Stimulated activated CD8-positive, alpha-beta memory T cell treated with anti-CD3 and anti-CD28 coated beads, Interleukin-15, amount 100 ng/mL, for 4 hours (primary cell): Measurements from ENCODE around the gene DLX5.
"Not testable (repeated sequence)": the region's sequence is repeated elsewhere in the genome, so short reads cannot be mapped to it uniquely, and the experiment has no call there.

ENCODE experiments used
- DNase-seq, 2 donors: peaks; one replicate each; pipeline ENCODE4 v3.0.0-alpha.2; 2020; ENCODE audit warnings: low read depth in 2 of 2

Gene DLX5

DNA sequence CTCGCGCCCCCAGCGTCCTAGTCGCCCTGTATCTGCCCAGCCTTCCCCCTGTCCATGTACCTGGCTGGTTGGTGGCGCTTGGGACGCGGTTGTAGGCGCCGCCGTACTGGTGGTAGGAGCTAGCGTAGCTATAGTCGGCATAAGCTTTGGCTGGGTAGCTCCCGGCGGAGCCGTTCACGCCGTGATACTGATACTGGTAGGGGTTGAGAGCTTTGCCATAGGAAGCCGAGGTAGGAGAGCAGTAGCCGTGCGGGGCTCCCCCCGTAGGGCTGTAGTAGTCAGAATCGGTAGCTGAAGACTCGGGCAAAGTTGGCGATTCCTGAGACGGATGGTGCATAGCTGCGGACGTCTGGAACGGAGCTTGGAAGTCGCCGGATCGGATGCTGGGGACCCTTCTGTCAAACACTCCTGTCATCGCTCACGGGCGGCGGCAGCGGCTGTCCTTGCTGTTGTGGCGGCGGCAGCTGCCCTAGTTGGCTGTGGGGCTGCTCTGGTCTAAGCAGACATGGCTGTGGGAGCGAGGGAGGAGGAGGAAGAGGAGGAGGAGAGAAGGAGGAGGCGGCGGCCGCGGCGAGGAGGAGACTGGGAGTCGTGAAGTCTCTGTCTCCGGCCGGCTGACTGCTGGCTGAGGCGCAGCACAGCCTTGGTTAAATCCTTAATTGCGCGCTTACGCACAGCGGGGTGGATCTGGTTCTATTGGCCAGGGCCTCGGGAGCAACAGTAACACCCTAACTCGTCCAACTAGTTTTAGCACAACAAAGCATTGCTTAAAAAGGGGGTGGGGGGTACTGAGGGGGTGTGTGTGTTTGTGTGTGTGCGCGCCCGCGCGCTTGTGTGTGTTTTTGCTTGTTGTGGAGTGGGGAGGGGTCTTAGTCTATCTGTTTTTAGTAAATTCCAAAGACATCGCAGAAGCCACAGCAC is at the start of gene DLX5:
DLX5 (minus strand) TSS at position 623 of the 921 bp plus-strand sequence; CDS start at position 415, 208 bp downstream.
- no peak for DNase-seq

DNA sequence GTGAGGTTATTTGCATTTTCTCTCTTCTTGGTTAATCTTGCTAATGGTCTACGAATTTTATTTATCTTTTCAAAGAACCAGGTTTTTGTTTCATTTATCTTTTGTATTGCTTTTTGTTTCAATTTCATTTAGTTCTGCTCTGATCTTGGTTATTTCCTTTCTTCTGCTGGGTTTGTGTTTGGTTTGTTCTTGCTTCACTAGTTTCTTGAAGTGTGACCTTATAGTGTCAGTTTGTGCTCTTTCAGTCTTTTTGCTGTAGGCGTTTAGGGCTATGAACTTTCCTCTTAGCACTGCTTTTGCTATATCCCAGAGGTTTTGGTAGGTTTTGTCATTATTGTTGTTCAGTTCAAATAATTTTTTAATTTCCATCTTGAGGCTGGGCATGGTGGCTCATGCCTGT is 47.4 kb upstream of the DLX5 start:
- DNase-seq, result not testable (repeated sequence)

DNA sequence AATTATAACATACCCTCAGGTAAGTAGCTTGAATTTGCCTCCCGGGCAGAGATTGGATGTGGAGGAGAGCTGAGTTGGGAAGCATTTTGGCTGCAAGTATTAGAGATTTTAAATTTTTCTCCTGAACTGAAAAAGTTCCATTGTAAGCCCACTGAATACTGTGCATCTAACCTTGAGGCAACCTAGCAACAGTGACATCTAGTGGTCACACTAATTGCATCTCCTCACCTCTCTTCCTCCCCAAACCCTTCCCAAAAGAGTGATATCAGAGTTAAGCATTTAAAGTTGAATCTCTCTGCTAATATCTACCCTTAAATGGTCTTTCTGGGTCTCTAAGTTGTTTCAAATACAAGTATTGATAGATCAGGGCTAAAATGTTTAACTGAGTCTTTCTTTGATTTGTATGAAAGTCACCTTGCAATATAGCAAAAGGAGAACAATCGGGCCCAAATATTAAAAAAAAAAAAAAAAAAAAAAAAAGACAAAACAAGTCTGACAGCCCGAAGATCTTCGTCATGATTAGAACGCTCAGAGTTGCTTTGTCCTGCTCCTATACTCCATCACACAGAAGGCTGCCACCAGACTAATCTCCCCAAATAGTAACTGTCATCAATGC is 40.4 kb upstream of the DLX5 start:
- DNase-seq, result peak in 1 of 2 donors; percentile 1

DNA sequence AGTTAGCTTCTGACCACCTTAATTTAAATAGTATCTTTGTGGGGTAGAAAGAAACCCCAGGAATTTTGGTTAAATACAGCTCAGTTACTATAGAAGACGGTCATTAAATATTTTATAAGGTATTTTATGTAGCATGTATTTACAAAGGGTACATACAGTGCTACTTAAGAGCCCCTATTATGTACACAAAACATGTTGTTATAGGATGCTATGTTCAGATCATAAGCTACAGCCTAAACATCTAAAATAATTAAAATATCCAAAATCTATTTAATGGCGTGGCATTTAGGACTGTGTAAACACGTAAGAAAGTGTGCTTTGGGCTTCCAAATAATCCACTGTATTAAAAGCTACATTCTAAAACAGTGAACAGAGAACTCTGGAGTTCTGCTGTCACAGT is 39.4 kb upstream of the DLX5 start:
- DNase-seq, result no peak

DNA sequence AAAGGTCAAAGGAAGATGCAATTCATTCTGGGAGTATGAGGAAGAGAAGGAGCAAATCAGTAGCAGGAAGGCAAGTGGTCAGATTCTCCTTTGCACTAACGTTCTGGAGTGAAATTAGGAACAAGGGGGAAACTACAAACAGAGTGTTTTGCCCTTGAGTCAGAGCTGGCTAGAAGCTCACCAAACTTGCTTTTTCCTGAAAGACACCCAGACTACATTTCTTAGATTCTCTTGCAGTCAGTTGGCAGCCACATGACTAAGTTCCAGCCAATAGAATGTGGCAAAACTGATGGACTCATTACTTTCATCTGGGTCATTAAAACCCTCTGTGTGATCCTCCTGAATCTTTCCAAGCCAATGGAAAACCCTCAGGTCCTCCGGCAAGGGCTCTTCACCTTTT is 18.6 kb upstream of the DLX5 start:
- no peak for DNase-seq

DNA sequence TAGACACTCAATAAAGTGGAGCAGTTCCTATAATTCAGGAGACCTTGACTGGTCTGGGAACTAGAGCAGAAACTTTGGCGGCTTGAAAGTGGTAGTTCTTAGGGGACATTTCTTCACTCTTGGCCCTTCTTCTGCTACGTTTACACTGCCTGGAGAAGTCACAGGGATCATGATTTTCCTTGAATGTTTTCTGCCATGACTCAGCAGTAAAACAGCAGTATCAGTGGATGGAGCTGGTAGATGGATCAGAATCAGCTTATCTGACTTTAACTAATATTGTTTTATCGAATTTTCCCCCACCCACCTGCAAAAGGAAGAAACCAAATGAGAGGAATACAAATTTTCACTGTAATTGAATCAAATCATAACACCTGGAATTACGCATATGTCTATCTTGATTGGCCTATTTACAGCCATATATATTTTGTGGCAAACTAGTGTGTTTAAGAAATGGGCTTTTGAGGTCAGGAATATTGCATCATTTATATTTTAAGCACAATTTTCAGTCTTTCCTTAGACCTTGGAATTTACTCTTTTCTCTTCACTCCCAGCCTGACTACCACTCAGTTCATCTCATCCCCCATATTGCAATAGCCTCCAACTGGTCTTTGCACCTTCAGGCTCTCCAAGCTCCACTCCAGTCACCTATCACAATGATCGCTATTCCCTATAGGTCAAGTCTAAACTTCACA is 14.9 kb upstream of the DLX5 start:
- no peak for DNase-seq

DNA sequence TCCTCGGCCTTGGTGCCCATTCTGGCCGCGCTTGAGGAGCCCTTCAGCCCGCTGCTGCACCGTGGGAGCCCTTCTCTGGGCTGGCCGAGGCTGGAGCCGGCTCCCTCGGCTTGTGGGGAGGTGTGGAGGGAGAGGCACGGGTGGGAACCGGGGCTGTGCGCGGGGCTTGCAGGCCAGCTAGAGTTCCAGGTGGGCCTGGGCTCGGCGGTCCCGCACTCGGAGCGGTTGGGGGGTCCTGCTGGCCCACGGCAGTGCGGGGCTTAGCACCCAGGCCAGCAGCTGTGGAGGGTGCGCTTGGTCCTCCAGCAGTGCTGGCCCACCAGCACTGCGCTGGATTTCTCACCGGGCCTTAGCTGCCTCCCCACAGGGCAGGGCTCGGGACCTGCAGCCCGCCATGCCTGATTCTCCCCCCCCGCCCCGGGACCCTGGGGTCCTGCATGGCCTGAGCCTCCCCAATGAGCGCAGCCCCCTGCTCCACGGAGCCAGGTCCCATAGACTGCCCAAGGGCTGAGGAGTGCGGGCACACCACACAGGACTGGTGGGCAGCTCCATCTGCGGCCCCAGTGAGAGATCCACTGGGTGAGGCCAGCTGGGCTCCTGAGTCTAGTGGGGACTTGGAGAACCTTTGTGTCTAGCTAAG is 9.7 kb upstream of the DLX5 start:
- DNase-seq, result not testable (repeated sequence)

DNA sequence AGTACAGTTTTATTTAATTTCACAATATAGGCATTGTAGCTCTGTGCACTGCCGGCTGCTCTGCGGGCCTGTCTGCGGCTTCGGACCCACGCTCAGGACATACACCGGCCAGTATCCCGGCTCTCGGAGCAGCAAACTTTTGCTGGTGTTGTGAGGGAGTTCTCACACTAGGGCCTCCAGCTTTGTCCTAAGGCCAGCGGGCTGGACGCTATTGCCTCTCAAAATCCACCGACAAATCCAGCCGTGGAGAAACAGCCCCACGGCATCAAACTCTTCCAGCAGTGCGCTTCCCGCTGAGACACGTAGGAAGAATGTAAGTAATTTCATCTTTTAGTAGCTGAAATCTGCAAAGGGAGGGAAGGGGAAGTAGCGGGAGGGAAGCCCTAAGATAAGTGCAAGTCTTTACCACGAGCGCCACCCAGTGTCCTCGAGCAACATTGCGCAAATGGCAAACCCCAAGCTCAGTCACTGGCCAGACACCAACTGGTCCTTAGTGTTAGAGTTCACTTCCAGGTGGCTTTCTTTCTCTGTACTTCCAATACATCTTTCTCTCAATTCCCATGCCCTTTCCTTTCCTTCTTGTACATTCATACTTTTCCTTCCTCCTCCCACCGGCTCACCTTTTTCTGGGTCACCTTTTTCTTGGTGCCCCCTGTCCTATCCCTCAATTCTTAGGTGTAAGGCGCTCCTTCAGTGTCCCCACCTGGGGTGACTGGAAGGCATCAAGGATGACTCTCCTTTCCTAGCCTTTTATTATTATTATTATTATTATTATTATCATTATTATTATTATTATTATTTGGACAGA is 3.0 kb upstream of the DLX5 start:
- peak; percentile 14 to 27 for DNase-seq

DNA sequence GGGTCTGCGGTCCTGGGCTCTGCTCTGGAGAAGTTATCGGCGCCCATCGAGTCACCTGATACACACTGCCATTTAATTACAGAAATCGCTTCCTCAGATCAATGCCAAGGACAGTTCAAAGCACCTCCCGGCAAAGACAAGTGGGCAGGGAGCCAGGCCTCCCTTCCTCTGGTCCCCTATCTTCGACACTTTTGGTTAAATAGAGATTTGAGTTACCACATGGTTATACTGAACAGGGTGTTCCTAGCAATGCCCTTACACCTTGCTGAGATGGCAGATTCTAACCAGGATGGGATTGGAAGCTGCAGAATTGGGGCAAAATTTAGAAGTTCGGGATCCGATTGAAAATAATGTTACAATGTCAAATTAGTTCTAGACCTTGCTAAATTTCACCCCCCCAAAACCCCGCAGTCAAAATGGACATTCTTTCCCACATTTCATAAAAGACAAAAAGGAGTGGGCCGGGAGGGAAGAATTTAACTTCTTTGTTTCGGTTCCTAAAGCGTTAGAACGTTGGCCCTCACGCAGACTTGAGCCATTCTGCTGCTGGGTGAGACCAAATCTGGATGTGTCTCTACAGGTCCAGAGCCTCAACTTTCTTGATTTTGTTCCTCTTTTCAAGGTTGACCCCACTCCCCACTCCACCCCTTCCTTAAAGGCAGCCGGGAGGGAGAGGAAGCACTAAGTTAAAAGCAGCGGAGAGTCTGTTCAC is 2.2 kb upstream of the DLX5 start:
- DNase-seq, result no peak

DNA sequence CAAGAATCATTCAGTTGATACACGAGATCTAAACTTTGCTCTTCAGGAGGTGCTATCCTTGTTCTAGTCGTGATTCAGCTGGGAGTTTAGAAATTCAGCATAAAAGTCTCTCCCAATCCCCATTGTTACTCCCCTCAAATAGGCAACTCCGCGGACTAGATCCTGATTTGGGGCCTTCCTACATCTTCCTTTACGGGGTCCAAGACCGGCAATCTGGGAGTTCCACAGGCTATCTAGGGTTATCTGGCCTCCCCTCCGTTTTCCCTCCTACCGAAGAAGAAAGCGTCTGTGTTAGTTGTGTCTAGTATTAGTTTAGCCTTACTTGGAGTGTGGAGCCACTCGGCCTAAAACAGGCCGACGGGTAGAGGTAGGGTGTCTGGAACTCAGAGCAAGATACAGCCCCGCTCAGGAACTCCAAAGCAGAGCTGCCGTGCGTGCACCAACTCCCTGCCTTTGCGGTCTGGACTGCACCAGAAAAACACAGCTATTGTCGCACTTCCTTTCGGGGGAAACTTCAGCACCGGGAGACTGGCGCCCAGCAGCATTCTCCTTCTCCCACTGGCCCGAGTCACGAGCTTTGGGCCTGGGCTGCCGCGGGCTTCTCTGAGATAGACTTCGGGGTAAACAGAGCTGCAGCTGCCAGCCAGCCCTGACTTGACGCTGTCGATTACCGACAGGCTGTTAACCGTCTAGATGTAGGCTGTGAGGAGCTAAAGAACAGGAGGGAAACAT is 1.5 kb upstream of the DLX5 start:
- DNase-seq, result no peak

DNA sequence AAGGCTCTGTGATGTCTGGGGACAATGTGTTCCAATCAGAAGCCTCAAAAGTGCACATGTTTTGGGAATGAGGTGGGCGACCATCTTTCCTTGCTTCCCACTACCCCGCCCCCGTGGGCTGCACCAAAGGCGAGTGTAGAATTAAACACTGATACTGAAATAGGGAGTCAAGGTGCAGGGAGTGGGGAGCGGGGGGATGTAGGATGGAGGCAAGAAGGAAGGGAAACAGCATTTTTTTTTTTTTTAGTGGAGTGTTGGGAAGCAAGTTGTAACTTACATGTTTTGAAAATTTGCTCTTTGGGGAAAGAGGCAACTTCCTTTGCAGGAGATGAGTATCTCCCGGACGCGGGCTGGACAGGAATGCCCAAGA is 484 bp upstream of the DLX5 start:
- no peak for DNase-seq

DNA sequence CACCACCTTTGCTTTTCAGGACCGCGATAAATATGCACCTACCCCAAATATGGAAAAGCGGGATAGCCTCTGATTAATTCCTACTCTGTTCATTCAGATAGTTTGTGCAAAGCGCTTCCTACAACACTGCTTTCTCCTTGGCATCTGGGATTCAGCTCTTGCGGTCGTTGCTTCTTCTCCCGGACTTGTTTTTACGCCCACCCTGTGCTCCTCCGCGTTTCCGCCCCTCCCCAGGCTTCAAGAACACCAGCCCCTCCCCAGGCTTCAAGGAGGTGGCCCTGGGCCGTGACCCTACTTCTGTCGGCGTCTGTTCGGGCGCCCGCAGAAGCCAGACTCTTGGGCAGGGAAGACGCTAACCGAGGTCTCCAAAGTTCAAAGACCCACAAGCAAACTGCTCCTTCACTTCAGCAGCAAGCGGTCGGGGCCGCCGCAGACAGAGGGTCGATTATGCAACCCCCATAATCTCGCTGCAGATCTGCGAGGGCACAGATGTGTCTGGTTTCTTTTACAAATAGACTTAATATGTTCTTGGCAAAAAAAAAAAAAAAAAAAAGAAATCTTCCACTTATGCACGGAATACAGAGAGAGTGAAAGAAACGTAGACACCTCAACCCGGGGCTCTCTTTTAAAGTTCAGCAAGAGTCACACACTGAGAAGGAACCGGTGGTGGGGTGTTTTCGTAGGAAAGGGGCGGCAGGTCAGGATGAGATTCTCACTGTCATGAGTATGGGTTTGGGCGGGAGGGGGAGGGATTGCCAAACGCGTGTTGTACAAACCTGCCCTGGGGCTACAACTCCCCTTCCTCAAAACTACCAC is 1.9 kb downstream of the DLX5 start:
- no peak for DNase-seq

DNA sequence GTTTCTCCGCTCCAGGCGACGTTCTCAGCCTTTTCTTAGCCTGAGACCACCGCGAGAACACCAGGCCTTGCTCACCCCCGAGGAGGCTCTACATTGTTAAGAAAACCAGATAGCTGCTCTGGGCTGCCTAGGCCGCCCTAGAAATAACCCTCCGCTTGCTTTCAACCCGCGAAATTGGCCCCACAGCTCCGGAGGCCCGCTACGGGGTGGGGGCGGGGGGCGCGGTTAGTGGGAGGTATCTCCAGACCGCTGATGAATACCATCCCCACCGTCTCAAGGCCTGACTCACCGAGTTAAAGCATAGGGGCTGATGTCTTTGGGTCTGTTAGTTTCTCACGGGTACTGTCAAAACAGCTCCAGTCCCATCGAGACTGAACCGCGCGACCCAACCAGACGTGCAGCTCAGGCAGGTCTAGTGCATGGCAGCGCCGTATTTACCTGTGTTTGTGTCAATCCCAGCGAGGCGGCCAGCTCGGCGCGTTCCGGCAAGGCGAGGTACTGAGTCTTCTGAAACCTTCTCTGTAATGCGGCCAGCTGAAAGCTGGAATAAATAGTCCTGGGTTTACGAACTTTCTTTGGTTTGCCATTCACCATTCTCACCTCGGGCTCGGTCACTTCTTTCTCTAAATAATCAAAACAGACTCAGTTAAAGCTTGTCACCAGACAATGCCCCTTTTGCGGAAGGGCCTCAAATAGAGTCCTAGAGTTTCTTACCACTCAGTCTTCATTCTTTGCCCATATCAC is 2.7 kb downstream of the DLX5 start:
- DNase-seq, result no peak

DNA sequence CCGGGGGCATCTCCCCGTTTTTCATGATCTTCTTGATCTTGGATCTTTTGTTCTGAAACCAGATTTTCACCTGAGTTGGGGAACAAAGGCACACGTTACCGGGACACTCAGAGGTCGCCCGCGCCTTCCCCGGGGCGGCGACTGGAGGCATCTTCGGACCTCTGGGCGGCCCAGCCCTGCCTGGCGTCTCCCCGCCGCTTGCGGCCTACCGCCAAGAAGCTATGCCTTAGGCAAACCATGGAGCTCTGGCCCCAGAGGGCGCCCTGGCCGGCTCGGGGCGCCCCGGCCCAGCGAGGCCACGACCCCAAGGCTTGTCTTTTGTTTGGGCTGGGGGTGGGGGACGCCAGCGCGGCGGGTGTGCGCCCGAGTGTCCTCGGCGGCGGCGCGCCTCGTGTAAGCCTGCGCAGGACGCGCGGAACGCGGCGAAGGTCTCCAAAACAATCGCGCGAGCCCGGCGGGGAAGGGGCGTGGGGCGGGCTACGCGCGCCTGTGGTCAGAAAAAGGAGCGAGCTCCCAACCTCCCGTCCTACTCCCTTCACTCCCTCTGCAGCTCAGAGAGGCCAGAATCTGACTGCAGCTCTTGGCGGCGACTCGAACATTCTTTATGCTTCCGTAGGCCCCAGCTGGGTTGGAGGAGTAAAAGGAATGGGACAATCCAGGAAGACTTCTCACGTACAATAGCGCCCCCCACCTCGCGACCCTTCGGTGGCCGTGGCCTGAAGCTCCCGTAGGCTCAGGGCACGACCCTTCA is 3.5 kb downstream of the DLX5 start:
- no peak for DNase-seq

DNA sequence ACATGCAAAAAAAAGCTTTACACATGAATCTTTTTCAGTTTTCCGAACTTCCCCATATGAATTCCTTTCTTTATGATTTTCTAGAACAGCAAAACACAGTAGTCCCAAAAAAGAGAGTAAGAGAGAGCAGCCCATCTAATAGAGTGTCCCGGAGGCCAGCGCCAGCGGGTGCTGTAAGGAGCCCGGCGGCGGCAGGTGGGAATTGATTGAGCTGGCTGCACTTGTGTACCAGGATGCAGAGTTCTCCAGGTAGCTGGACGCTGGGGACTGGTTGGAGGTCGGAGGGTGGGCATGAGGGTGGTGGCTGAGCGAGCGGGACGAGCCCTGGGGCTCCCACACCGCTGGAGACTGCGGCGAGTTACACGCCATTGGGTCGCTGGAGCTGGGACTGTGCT is 4.0 kb downstream of the DLX5 start:
- DNase-seq, result no peak

DNA sequence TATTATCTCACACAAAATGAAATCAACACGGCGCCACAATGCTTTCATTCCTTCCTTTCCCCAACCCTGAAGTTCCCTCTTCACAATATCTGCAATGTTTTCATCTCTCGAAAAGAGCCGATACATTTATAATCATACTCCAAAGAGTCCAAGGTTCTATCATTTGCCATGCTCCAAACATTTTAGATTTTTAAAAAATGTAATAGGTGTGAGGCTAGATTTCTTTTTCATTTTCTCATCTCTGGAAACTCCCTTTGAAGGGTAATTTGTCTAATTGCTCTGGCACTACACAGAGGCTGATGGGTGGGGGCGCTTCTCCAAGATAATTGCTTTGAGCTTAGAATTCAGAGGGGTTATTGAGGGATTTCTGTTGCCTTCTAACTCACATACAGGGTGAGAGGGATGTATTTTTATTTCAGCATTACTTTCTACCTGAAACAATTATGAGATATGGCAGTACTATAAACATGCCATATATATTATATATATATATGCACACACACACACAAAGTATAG is 4.9 kb downstream of the DLX5 start:
- no peak for DNase-seq

DNA sequence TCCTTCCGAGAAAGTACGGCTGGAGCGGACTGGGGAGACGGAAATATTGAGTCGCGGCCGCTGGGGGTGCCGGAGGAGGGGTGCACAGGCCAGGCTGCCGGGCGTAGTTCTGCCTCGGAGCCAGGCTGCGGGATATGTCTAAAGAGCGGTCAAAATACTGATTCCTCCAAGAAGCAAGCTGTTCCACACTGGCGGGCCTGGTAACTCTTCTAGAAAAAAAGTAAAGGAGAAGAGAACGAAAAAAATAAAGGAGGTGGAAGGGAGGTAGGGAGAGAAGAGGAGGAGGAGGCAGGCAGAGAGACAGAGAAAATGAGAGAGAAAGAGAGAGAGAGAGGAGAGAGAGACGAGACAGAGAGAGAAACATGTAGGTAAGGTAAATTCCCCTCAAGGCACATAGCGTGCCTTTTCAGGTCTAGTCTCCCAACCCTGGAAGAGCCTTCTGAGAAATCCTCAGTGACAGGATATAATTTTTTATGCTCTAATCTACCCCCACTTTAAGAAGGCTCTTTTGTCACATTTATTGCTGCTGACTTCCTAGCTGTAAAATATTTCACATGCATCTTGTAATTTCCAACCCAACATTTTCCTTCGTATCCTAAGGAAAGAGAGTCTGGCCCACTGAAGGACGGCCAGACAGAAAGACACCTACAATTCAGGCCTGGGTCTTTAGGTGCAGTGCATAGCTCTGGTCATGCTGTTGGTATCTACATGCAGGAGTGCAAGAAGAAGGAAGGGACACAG is 5.7 kb downstream of the DLX5 start:
- DNase-seq, result no peak
